Measurements from ENCODE around the gene OTOF.
A peak's percentile ranks its signal among the peaks of the same experiment; 100 is the strongest.

Gene OTOF

GRCh38 chr2:26480566-26481423 lies 2.9 kb upstream of the OTOF start:
- Mint-ChIP-seq H3K27me3 (no peaks in the 10 kb centered on the region), H3K27ac (no peak overlapping the region), H3K4me3 (no peak overlapping the region), H3K36me3 (ENCODE audit: low read depth) (no peaks in the 10 kb centered on the region), H3K9me3 (no peaks in the 10 kb centered on the region), H3K4me1 (peaks cover 3% of the 10 kb centered on the region)
- ATAC-seq (no peak), DNase-seq (no peak)

- DNase-seq = no peak
- H3K36me3 Mint-ChIP-seq (ENCODE audit: low read depth) = no peaks in the 10 kb centered on the region
- no peak overlapping the region for H3K4me3 Mint-ChIP-seq
- H3K9me3 Mint-ChIP-seq = no peaks in the 10 kb centered on the region
- H3K27me3 Mint-ChIP-seq = no peaks in the 10 kb centered on the region
- H3K27ac Mint-ChIP-seq = no peak overlapping the region
- ATAC-seq = no peak
- H3K4me1 Mint-ChIP-seq = peaks cover 3% of the 10 kb centered on the region
These were observed 2.1 kb upstream of the OTOF start for GRCh38 chr2:26479789-26480565.

GRCh38 chr2:26479131-26479788 lies 1.3 kb upstream of the OTOF start:
- no peaks in the 10 kb centered on the region for H3K27me3 Mint-ChIP-seq
- peaks cover 3% of the 10 kb centered on the region for H3K4me1 Mint-ChIP-seq
- no peak for ATAC-seq
- no peak for DNase-seq
- no peaks in the 10 kb centered on the region for H3K36me3 Mint-ChIP-seq (ENCODE audit: low read depth)
- H3K9me3 Mint-ChIP-seq = no peaks in the 10 kb centered on the region
- H3K27ac Mint-ChIP-seq = no peak overlapping the region
- H3K4me3 Mint-ChIP-seq = no peak overlapping the region

GRCh38 chr2:26478366-26478765 lies 442 bp upstream of the OTOF start:
- Mint-ChIP-seq H3K9me3 (no peaks in the 10 kb centered on the region), H3K36me3 (ENCODE audit: low read depth) (no peaks in the 10 kb centered on the region), H3K27me3 (no peaks in the 10 kb centered on the region), H3K4me1 (peaks cover 3% of the 10 kb centered on the region), H3K4me3 (no peak overlapping the region), H3K27ac (no peak overlapping the region)
- no peak for ATAC-seq
- no peak for DNase-seq

GRCh38 chr2:26477126-26477910 lies 606 bp downstream of the OTOF start:
- H3K4me3 Mint-ChIP-seq = peak overlapping the region; percentile 34
- DNase-seq = no peak
- H3K27me3 Mint-ChIP-seq = no peaks in the 10 kb centered on the region
- H3K27ac Mint-ChIP-seq = peak overlapping the region; percentile 60
- no peaks in the 10 kb centered on the region for H3K9me3 Mint-ChIP-seq
- ATAC-seq = peak; percentile 66
- H3K4me1 Mint-ChIP-seq = peaks cover 3% of the 10 kb centered on the region
- no peaks in the 10 kb centered on the region for H3K36me3 Mint-ChIP-seq (ENCODE audit: low read depth)

- ATAC-seq = no peak
- no peak for DNase-seq
- Mint-ChIP-seq H3K4me3 (no peak overlapping the region), H3K27ac (no peak overlapping the region), H3K27me3 (no peaks in the 10 kb centered on the region), H3K9me3 (no peaks in the 10 kb centered on the region), H3K36me3 (ENCODE audit: low read depth) (no peaks in the 10 kb centered on the region), H3K4me1 (peaks cover 3% of the 10 kb centered on the region)
These were observed 2.0 kb downstream of the OTOF start for GRCh38 chr2:26475832-26476501.

GRCh38 chr2:26475037-26475436 lies 2.9 kb downstream of the OTOF start:
- Mint-ChIP-seq H3K27ac (no peak overlapping the region), H3K9me3 (peaks cover 2% of the 10 kb centered on the region), H3K4me3 (no peak overlapping the region), H3K4me1 (peaks cover 3% of the 10 kb centered on the region), H3K27me3 (no peaks in the 10 kb centered on the region), H3K36me3 (ENCODE audit: low read depth) (no peaks in the 10 kb centered on the region)
- ATAC-seq (no peak), DNase-seq (no peak)

GRCh38 chr2:26474261-26474785 lies 3.6 kb downstream of the OTOF start:
- H3K27me3 Mint-ChIP-seq = no peaks in the 10 kb centered on the region
- H3K27ac Mint-ChIP-seq = no peak overlapping the region
- peaks cover 9% of the 10 kb centered on the region for H3K9me3 Mint-ChIP-seq
- no peak for ATAC-seq
- H3K36me3 Mint-ChIP-seq (ENCODE audit: low read depth) = no peaks in the 10 kb centered on the region
- H3K4me1 Mint-ChIP-seq = peaks cover 3% of the 10 kb centered on the region
- no peak overlapping the region for H3K4me3 Mint-ChIP-seq
- DNase-seq = no peak

GRCh38 chr2:26473796-26474195 lies 4.1 kb downstream of the OTOF start:
- Mint-ChIP-seq H3K36me3 (ENCODE audit: low read depth) (no peaks in the 10 kb centered on the region), H3K9me3 (peaks cover 11% of the 10 kb centered on the region), H3K27ac (no peak overlapping the region), H3K27me3 (no peaks in the 10 kb centered on the region), H3K4me3 (no peak overlapping the region), H3K4me1 (peaks cover 3% of the 10 kb centered on the region)
- DNase-seq (no peak), ATAC-seq (no peak)

- H3K9me3 Mint-ChIP-seq = peaks cover 11% of the 10 kb centered on the region
- no peaks in the 10 kb centered on the region for H3K27me3 Mint-ChIP-seq
- H3K4me3 Mint-ChIP-seq = no peak overlapping the region
- ATAC-seq (no peak), DNase-seq (no peak)
- H3K36me3 Mint-ChIP-seq (ENCODE audit: low read depth) = no peaks in the 10 kb centered on the region
- H3K27ac Mint-ChIP-seq = no peak overlapping the region
- peaks cover 3% of the 10 kb centered on the region for H3K4me1 Mint-ChIP-seq
These were observed 4.9 kb downstream of the OTOF start for GRCh38 chr2:26472821-26473655.

- Mint-ChIP-seq H3K9me3 (peaks cover 11% of the 10 kb centered on the region), H3K27ac (no peak overlapping the region), H3K4me1 (no peaks in the 10 kb centered on the region), H3K27me3 (no peaks in the 10 kb centered on the region), H3K36me3 (ENCODE audit: low read depth) (no peaks in the 10 kb centered on the region), H3K4me3 (no peak overlapping the region)
- ATAC-seq (no peak), DNase-seq (no peak)
These were observed 5.9 kb downstream of the OTOF start for GRCh38 chr2:26471766-26472706.

GRCh38 chr2:26471289-26471688 lies 6.6 kb downstream of the OTOF start:
- no peak overlapping the region for H3K27ac Mint-ChIP-seq
- no peaks in the 10 kb centered on the region for H3K4me1 Mint-ChIP-seq
- H3K27me3 Mint-ChIP-seq = no peaks in the 10 kb centered on the region
- peaks cover 11% of the 10 kb centered on the region for H3K9me3 Mint-ChIP-seq
- DNase-seq = no peak
- H3K4me3 Mint-ChIP-seq = no peak overlapping the region
- no peaks in the 10 kb centered on the region for H3K36me3 Mint-ChIP-seq (ENCODE audit: low read depth)
- ATAC-seq = no peak
